Limb (tissue), 2 donors: ENCODE data around the gene KCNMB1.

ENCODE experiments used
- DNase-seq, 2 donors: peaks; one replicate each; pipeline ENCODE4 v3.0.0-alpha.2; 2016; ENCODE audit errors: extremely low spot score in 2 of 2

The KCNMB1 gene

DNA sequence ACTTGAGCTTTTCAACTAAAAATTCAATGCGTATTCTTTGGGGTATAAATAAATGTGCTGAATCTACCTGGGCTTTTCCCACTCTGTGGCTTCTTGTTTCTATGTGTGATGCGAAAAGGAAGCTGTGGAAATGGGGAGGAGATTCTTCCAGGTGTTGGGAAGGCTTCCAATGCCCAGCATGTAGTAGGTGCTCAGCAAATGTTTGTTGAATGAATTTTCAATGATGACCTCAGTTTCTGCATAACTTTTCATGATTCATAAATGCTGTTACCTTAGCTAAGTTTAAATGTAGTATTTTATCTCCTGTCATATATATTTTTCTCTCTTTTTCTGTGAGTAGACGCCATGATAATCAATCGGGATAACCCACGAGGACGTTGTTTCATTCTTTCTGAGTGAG, 25.6 kb upstream of the KCNMB1 start:
- DNase-seq, result no peak

DNA sequence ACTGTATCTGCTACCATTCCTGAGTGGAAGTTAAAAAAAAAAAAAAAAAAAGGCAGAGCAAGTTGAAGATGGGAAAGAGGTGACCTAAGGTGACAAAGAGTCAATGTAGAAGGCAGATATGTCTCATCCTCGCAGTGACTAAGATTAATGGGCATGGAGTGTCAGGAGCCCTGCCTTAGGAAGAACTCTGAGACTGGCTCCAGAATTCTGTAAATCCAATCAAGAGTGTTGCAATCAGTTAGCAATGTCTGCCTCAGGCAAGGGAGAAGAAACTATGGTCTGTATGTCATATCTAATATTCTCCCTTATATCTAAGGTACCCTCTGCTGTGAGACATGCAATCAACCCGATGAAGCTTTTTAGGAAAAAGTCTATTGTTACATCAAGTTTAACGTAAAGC, 24.7 kb upstream of the KCNMB1 start:
- DNase-seq, result no peak

DNA sequence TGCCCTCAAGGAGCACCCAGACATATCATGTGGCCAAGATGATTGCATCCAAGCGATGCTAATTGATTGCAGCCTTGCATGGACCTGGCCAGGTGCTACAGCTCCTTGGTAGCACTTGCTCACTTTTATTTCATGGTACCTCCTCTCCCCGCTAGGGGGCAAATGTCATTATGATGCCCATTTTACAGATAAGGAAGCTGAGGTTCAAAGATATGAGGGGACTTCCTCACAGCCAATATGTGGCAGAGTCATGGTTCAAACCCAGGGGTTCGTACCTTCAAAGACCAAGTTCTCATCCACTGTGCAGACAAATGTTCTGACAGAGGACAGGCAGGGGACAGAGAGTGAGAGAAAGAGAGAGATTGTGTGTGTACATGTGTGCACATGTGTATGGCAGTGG, 21.9 kb upstream of the KCNMB1 start:
- DNase-seq, result no peak

DNA sequence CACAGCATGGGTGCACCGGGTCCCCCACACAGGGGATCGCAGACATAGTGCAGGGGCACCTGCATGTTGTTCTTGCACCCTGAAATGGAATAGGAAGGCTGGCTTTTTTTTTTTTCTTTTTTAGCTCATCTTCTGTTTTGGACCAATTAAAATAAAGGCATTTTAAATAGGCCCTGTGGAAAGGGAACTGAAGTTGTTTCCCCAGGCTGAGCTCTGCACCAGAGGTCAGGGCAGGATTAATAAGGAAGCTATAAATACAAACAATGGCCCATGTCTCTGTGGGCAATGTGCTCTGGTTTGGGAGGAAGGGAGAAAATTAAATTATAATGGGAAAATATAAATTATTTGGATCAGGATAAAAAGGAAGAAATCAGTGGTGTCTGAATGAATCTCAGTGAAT, 21.2 kb upstream of the KCNMB1 start:
- no peak for DNase-seq

DNA sequence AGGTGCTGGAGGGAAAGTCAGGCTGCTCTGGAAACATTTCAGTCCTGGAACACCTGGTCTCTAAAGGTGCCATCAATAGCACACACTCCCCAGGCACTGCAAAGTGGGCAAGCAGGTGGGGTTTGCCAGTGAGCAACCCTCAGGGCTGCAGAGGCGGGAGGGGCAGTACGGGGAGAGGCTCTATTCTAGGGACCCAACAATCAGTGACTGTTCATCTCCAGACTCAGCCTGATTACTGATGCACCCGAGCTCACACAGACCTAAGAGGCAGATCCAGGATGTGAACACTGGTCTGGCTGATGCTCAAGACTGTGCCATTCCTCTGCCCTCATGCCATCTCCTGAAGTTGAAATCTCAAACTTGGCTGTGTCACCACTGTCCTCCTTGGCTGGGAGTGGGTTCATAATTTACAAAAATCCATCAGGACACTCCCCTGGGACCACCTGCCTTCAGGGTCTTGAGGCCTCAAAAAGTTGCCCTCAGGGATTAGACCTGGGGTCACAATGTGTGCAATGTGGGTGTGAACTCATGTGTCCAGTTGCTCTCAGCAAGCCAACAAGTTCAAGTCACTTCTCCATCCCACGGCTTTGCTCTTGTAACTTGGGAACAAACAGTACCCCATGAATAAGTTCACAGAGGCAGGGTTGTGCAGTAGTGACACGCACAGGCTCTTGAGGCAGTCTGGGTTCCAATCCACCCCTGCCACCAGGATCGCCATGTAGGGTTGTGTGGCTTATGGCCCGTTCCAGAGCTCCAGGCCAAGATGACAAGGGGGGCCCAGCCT, 19.9 kb upstream of the KCNMB1 start:
- DNase-seq, result no peak

DNA sequence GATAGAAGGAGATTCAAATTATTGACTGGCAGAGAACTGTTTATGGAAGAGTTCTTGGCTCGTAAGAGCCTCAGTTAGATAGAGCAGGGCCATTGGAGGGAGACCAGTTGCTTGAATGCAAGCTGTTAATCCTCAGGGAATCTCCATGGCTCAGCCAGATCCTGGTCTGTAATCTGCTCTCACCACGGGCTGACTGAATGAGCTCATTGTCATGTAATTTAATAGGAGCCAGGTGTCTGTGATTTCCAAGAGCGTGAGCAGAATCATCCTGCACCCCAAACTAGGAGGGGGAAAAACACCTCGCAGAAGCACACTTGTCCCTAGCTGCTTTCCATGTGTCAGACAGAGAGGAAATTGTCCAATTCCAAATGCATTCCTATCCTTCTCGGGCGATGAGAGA, 19.1 kb upstream of the KCNMB1 start:
- peak in 1 of 2 donors; percentile 68 for DNase-seq

DNA sequence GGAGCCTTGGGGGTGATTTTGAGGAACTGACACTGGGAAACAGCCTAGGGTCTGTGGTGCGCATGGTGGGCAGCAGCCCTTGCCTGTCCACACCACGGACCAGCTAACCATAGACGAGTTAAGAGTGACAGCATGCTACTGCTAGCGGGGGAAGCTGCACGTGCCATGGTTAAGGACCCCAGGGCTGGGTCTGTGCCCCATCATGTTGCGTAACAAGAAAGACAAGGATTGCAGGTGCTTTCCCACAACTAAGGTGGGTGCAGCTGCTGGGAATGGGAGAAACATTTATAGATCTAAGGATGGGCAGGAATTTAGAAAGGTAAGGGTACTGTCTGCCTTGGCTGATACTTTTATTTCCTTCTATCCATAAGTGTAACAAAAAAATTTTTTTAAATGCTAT, 17.9 kb upstream of the KCNMB1 start:
- no peak for DNase-seq

DNA sequence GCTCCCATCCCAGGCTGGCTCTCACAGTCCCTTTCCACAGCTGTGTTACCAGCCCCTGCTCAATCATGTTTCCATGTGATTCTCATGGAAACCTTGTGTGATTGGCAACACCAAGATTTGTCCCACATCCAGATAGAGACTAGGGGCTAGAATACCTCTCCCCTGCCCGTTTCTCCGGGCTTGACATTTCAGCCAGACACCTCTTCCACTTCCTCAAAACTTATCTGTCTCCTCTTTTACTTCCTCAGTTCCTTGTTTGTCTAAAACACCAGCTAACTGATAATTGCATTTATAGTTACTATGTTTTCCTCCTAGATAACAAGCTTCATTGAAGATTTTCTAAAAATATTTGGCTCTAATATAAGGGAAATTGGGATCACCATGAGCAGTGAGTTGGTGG, 16.6 kb upstream of the KCNMB1 start:
- DNase-seq, result no peak

DNA sequence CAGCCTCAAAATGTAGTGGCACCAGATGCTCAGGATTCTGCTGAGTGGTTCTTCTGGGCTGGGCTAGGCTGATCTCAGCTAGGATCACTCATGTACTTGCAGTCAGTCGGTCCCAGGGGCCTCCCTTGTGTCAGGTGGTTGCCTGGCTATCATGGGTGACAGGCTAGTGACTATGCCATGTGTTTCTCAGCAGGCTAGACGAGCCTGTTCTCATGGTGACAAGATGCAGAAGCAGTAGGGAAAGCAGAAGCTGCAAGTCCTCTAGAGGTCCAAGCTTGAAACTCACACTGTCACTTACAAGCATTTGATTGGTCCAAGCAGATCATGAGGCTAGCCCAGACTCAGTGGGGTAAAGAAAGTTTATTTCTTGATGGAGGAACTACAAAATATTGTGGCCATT, 15.2 kb upstream of the KCNMB1 start:
- DNase-seq, result no peak

DNA sequence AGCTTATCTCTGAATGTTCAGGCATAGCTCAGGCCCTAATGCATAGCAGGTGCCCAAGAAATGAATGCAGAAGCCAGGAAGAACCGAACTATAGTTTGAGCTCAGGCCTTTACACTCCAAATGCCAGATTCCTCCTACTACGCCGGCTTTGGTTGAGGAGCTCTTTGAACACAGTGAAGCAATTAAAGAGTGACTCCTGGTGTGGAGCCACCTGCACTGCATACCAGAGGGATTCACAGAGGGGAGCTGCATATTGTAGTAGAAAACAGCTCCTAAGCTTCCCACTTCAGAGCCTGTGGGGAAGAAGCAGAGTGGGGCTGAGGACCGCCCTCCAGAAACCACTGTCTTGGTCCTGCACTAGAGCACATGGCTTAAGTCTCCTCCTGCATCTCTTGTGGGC, 14.5 kb upstream of the KCNMB1 start:
- no peak for DNase-seq

DNA sequence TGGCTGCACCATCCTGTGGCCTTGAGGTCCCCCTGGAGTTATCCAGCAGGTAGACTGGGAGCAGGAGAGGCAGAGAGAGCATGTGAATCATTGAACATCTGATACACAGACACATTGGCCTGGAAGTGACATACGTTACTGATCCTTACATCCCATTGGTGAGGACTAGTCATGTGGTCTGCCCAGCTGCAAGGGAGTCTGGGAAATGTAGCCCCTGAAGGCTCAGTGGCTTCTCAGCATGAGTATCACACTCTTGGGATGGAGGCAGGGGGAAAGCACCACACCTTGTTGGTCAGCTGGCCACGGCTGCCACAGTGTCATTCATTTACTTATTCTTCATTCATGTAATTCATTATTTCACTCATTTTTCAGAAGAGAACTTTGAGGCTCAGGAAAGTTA, 13.3 kb upstream of the KCNMB1 start:
- no peak for DNase-seq

DNA sequence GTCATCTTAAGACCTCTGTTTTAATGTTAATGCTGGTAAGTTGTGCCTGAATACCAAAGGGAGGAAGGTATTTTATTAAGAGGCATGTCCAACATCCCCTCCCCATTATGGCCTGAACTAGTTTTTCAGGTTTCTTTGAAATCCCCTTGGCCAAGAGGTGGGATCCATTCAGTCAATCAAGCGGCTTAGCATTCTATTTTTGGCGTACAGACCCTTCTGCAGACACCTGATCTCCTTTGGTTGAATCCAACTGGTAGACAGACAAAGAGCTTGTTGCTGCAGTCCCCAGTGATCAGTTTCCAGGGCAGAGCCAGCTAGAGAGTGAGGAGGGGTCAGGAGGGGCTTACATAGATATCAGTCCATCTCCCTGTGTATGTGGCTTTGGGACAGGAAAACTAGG, 7.9 kb upstream of the KCNMB1 start:
- no peak for DNase-seq

DNA sequence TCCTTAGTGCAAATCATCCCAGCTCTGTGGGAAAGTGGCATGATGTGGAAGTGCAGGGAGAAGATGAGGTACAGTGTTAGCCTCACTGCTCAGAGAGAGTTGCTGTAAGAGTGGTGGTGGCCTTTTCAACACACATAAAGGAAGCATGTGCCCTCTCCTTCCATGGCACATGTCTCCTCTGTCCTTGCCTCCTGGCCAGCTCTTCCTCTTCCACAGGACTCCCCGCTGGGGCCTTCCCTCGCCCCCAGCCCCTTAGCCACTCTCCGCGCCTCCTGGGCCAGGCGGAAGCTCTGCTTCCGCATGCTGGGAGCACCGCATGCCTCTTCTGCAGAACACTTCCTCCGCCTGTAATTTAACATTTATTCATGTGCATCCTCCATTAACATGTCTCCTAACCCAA, 4.8 kb upstream of the KCNMB1 start:
- no peak for DNase-seq

DNA sequence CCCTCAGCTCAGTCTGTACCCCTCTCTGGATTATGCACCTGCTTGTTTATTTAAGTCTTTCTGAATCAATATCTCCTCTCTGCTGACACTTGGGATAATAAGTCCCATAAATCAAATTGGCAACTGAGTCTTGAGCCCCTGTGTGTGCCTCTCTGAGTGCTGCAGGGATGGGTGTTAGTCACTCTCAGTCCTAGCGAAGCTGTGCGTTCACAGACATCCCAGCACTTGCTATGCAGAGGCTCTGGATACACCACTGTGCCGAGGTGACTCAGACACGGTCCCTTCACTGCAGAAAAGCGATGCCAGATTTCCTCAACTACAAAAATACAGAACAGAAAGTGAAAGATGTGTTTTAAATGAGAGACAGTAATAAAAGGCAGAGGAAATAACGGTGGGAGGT, 4.1 kb upstream of the KCNMB1 start:
- DNase-seq, result no peak

DNA sequence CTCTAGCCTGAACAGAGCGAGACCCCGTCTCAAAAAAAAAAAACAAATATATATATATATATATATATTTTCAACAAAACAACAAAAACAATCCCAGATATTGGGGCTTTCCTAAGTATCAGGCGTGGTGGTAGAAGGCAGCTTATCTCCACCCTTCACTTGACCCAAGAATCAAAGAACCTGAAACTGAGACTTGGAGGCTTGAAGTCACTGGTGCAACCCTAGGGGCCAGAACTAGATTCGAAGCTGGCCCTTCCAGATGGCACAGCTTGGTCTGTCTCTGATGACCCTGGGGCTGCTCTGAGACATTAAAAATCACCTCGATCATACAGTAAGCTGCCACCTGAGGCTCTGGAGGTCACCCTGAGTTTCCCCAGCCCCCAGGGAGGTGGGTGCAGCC, 1.3 kb upstream of the KCNMB1 start:
- DNase-seq, result no peak

DNA sequence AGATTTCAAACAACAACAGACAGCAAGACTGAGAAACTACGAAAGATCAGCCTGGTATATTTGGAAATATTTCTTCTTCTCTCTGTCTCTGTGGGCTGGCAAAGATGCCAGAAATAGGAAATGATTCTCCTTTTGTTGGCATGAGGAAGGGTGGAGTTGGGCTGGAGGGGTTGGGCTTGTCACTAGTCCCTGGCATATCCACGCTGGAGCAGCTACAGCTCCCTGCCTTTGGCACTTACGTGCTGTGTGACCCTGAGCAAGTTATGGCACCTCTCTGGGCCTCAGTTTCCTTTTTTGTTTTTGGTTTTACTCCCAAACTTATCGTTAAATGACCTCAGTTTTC, 354 bp upstream of the KCNMB1 start:
- no peak for DNase-seq

DNA sequence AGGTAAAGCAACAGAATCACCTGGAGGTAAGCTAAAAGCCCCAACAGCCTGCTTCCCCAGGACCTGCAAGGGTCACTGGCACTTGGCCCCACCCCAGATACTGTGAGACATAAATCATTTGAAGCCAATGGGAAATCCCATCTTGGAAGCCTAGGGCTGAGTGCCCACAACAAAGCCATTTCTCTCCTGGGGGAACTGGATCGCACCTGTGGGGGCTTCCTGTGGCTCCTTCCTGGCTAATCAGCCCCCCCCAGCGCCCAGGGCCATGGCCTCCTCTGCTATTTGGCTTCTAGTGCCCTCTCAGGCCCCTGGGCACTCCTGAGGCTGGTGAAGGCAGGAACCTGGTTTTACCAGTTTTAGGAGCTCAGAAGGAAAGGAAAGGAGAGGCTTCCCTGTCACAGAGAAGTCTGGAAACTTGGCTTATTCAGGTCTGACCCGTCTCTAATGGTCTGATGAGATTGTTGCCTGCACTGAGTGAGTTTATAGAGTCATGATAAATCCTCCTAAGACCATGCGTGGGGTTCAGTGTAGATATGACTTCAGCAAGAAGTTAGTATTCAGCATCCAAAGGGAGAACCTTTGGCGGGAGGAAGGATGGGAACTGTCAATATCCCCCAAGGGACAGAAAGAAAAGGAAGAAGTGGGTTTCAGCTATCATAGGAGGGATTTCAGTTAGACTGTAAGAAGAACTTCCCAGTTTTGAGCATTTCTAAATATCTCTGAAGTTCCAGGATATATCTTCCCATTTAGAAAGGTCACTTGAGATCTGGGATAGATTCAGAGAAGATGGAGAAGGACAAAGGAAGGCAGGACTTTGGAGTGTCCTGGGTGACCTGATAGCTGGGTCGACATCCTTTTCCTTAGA, 1.2 kb downstream of the KCNMB1 start:
- no peak for DNase-seq

DNA sequence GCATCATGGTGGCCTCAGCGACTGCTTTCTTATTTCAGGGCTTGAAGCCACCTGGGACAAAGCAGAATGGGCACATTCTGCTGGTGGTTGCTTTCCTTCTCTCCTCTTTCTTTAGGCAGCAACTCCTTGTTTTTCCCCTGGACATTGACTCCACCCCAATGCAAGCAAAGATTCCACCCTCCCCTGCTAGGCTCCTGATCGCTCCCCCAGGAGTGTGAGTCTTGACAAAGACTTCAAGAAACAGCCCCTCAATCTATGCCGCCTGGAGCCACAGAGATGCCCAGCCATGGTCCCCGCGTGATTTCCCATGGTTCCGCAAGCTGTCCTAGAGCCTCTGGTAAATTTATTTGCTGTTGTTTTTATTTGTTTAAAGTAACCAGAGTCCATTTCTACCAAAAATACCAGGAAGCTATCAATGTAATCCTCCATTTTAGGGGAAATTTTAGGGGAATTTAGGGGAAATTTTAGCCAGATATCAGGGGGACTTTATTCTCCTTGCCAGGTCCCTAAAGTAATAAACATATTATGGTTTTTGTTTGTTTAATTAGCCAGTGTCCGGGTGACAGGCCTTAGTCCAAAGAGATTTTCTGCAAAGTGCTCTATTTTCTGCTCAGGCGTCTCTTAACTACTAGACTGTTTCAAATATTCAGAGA, 2.3 kb downstream of the KCNMB1 start:
- DNase-seq, result no peak

DNA sequence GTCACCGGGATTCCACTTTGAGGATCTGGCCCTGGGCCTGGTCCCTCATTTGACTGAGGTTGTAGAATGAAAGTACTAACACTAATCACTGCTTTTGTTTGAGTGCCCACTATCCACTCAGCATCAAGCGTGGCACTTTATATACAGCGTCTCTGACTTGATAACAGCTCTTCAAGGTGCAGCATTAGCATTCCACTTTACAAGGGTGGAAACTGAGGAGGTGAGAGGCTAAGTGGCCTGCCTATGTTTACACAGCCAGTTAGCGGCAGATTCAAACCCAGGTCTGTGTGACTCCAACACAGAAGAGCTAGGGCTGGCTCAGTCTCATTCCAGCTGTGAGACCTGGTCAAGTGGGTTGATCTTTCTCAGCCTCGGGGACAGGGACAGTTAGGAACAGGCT, 5.9 kb downstream of the KCNMB1 start:
- DNase-seq, result no peak

DNA sequence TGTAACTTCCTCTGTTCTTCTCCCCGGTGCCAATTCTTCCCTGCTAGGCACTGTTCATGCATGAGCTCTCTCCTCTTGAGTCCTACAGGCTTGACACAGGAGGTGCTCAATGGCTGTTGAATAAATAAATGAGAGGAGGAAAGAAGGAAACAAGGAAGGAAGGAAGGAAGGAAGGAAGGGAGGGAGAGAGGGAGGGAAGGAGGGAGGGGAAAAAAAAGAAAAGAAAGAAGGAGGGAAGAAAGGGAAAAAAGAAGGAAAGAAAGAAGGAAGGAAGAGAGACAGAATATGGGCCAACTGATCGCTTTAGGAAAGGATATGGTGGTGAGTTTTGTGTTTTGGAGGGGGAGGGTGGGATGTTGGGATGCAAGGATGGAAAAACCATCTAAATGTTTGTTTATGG, 6.4 kb downstream of the KCNMB1 start:
- DNase-seq, result no peak

DNA sequence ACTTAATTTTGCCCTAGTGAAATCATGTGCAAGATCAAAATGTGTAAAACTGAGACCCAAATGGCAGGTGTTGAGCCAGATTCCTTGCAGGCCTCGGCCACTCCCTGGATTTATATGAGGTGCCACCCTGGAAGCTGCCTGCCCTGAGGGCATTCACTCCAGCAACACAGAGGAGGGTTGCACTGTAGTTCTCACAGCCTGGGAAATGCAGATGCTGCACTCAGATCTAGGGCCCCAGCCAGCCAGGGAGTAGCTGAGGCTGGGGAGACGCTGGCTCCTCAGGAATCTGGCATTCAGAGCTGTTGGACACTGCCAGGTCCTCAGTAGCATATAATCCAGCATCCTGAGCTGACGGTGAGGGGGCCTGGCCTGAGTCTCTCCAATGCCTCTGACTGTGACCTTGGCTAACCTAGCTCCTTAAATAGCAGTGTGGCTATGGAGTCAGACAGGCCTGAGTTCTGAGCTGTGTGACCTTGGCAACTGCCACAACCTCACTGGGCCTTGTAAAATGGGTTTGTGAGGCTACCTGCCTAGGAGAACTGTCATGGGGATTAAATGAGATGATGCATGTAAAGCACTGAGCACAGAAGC, 8.7 kb downstream of the KCNMB1 start:
- DNase-seq, result no peak

DNA sequence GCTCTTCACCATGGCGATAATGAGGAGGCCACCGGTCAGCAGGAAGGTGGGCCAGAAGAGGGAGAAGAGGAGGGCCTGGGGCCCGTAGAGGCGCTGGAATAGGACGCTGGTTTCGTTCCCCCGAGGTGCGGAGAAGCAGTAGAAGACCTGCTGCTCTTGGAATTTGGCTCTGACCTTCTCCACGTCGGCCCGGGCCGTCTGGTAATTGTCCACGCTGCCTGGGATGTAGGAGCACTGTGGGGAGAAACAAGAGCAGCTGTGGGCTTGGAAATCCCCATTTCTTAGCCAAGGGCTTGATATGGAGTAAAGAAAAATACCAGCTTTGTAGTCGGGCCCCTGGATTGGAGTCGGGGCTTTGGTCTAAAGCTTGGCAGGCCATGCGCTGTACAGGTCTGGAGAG, 10.4 kb downstream of the KCNMB1 start:
- no peak for DNase-seq
